SW480 (cell line): ENCODE measurements around the gene TBC1D2B.

Source experiments
- DNase-seq: peaks from one replicate; pipeline ENCODE4 v3.0.0-alpha.2; 2016; ENCODE audit warnings: low spot score

The TBC1D2B gene

DNA sequence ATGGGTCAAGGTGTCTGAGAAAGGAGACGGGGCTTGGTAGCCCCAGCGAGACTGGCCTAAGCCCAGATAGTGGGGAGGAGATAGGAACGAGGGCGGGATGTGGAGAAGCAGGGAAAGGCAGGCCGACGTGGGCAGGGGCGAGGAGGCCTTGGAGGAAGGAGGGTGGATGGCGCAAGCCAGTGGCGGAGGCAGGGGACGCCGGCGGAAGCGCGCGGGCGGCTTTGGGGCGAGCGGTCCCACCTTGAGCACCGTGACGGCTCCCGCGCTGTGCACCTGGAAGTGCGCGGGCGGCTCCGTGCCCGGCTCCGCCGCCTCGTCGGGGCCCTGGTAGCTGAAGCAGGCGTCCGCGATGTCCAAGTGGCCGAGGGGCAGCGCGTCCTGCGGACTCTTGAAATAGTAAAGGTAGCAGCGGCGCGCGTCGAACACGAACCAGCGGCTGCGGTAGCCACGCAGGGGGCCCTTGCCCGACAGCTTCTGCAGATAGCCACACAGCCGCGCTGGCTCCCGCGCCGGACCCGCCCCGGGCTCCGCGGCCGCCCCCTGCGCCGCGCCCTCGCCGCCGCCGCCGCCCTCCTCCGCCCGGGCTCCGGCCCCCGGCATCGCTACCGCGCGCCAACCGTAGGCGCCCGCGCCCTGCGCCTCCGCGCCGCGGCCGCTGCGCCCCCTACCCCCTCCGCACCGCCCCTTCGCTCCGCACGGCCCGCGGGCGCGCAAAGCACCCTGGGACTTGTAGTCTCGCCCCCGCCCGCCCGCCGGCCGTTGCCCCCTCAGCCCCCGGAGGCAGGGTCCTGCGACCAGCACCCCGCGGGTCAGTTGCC lies at the start of gene TBC1D2B:
Gene TBC1D2B (minus strand): TSS at position 659 of the 818 bp plus-strand sequence. CDS start 59 bp downstream, at position 600.
- DNase-seq, result peak; percentile 57

DNA sequence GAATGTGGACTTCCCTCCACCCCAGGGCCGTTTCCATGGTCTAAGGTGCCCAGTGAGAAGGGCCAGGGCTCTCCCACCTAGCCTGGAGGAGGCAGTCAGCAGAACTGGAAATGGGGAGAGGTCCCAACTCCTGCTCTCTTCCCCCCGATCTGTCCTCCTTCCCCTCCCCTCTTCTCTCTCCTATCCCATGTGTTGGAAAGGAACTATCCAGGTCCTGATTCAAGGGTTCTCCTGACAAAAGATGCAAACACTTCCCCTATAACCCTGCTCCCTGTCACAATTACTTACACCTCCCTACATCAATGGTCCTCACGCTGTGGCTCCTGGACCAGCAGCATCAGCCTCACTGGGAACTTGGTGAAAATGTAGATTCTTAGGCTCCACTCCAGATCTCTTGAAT lies 47.8 kb upstream of the TBC1D2B start:
- DNase-seq, result no peak

DNA sequence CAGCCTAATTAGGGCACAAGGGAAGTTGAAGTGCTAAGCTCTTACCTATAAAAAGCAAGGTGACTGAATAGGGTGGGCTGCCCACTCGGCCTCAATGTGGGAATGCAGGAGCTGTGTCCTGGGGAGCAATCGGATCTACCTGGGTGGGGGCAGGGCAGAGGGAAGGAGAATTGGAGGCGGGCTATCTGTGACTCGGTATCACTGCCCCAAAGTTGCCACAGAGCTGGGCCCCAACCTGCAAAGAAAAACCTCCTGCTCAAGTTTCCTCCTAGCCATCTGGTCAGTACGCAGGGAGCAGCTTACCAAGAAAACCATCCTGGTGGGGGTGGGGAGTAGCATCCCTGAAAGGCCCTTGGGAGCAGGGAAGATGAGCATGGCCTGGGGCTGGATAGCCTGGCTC lies 43.0 kb upstream of the TBC1D2B start:
- no peak for DNase-seq

DNA sequence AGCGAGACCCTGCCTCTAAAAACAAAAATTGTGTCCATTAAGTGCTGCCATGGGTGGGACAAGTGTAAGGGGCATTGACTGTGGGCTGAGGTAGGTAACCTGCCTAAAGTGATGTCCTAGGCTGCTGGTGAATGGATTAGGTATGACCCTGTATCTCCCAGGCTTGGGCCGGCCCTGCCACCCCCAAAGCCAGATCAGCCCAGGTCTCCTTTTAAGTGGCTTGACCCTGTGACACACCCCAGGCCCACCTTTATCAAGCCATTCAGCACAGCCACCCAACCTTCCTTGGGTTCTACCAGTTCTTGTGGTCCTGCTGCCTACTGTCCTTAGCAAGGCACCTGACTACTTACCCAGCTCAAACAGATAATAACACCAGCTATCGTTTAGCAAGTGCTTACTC lies 35.0 kb upstream of the TBC1D2B start:
- DNase-seq, result no peak

DNA sequence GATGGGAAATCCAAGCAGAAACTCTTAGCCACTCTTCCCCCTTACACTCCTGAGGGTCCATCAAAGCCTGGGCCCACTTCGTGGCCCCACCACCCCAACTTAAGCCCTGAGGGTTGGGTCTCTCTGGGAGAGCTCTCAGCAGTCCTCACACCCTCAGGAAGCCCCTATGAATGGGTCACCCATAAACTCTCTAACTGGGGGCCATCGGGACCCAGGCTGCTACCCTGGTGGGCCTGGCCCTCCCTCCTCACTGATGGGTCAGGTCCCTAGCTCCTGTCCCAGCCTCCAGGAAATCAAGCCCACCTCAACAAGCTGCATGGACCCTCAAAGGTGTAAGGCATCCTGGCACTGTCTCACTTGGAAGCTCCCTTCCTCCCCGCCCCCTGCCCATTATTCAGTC lies 34.3 kb upstream of the TBC1D2B start:
- DNase-seq, result no peak

DNA sequence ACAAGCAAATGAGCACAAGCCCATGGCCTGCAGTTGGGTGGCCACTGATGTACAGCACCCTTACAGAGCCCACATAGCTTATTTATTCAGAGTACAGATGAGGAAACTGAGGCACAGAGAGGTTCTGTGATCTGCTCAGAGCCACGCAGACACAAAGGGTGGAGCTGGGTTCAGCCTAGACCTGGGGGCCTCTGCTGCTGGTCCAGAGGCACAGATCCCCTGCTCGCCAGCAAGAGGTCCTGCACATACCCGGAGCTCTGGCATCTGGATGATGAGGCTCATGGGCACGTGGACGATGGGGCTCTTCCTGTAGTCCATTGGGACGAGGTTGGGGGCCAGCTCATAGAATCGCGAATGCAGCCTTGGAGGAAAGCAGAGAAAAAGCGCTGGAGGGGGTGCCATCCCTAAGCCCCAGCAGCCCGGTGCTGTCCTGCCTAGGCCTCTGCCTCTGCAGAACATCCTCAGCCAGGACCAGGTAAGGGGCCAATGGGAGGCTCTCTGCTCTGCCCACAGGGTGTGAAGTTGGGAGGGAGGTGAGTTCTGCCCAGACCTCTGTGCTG lies 33.5 kb upstream of the TBC1D2B start:
- DNase-seq, result no peak

DNA sequence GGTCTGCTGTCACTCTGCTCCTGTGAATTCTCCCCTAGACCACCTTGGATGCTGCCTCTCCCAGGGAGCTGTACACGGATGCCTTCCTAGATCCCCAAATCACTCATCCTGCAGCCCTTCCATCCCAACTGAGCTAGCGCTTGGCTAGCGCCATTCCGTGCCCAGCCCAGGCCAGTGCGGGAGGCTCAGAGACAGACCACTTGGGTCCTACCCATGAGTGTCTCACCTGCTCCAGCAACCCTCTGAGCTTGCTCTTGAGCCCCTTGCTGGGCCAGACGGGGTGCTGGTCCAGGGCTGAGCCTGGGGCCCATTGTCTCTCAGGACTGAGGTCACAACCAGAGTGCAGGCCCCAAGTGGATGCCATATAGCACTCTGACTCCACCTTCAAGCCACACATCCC lies 32.6 kb upstream of the TBC1D2B start:
- DNase-seq, result no peak

DNA sequence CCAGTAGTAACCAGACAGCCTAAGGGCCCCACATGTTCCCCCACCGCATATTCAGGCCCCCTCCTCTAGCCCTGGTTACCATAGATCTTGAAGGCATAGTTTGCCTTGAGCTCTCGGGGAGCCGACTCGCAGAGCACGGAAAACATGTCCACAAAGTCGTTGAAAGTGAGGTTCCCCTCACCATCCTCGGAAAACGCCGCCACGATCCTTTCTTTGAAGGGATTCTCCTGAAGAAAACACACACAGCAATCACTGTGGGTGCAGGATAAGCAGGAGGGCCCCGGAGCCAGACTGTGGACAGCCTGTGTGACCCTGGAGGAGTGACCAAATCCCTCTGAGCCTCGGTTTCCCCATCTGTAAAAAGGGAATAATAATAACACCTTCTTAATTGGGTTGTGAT lies 31.6 kb upstream of the TBC1D2B start:
- no peak for DNase-seq

DNA sequence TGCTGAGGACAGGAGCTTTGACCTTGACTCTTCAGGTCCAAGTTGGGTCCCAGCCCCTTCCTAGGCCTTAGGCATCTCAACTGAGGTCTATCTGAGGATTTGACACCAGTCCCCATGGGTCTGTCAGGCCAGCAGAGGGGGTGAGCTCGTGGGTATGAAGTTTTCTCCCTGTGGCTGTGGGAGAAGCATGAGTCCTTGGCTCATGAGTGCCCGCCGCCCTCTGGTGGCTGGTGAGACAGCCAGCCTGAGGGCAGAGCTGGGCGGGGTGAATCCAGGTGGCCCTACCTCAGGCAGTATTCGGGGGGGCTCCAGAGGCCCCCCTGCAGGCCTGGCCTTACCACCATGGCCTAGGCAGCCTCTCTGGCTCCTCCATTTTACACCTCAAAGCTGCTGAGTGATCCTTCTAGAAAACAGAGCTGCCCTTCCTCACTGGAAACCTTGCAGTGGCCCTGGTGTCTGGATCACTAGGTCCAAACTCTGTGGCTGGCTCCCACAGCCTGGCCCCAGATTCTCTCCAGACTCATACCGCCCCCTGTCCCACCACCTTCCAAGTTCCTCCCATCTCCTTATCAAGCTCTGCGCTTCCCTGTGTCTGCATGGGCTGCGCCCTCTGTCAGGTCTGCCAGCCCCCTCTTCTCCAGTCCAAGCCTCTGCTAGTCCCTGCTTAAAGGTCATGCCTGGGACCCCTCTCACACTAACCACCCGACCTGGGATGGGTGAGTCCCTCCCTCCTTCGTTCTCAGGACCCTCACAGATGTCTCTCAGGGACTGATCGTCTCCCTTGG lies 31.0 kb upstream of the TBC1D2B start:
- DNase-seq, result peak; percentile 88

DNA sequence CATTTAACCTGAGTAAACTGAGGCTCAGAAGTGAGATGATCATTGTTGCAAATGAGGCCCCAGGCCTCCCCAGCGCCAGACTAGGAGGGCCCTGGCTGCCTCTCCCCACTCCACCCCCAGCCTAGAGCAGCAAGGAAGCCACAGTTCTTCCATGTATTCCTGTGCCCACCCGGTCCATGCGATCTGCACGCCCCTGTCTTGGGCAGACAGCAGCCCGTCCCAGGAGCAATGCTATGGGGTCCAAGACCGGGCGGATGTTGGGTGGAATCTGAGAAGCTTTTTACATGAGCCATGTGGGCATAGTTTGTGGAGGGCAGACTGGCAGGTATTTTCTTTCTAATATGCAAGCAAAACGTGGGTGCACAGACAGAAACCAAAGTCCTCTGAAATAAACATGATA lies 30.0 kb upstream of the TBC1D2B start:
- DNase-seq, result no peak

DNA sequence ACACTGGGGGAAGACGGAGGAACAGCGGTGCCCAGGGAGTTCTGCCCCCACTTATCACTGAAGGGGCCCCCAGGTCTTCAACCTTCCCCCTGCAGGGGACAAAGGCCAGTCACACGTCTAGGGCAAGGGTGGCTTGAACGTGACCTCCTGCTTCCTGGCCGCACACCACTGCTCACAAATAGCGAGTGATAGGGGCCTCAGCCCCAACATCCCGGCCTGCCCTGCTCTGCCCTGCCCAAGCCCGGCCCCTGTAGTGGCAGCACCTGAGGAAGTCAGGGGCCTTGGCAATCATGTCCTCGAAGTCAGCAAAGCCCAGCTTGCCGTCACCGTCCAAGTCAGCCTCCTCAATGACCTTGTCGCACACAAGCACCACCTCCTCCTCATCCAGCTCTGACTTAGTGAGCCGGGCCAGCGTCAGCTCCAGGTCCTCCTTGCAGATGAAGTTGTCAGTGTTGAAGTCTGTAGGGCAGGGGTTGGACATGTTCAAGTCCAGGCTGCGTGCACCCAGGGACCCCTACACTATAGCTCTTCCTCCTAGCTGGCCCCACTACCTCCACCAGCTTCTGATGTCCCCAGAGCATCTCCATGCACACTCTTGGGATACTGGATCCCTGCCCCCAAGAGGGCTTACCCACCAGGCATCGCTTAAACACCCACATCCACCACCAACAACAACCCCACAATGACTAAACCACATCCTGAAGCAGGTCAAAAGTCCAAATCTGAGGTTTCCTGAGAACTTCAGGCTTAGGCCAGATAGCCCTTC lies 28.1 kb upstream of the TBC1D2B start:
- DNase-seq, result peak; percentile 46

DNA sequence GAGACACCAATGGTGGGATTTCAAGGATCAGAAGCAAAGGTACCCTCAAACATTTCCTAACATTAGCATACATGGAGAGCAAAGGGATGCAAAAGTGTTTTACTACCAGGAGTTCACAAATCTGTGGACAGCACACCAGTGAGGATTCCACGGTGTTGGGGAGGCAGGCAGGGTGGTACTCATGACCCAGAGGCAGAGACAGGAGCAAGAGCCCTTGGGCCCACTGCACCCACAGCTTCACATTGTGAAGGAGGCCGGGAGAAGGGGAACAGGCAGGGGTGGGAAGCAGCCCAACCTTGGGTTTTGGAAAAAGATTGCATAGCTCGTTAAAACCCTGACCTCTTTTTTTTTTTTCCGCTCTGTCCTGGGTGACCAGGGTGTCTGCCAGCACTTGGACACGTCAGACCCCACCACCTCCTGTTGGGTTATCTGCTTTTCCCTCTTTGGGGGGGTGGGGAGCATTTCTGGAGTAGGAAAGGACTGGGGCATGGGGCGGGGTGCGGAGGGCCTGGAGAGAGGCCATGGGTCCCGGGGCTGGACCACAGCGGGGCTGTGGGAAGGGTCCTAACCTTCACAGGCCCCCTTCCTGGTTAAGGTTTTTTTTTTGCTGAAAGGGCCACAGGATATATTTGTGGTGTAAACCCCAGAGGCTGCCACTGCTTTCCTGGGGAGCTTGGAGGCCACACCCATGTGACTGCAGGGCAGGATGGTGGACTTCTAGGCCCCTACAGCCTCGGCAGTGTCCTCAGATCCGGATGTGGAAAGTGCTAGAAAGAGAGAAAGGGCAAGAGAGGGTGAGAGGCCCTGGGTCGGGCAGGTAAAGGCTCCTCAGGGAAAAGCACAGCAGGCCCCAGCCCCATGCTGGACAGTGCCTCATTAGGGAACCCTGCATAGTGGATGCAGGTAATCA lies 27.3 kb upstream of the TBC1D2B start:
- DNase-seq, result no peak

DNA sequence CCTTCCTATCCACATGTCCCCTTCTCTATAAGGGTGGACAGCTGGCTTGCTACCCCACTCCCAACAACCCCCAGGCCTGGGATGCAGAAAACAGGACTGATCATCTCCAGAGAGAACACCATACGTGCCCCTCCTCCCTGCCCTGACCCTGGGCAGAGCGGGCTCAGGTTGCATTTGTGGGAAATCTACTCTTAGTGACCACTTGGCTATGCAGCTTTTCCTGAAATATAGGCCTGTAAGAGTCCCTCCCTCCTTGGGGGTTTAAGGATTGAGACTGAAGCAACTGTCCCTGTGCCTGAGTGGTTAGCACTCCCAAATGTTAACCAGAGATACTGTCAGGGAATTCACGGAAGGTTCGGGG lies 26.6 kb upstream of the TBC1D2B start:
- DNase-seq, result no peak

DNA sequence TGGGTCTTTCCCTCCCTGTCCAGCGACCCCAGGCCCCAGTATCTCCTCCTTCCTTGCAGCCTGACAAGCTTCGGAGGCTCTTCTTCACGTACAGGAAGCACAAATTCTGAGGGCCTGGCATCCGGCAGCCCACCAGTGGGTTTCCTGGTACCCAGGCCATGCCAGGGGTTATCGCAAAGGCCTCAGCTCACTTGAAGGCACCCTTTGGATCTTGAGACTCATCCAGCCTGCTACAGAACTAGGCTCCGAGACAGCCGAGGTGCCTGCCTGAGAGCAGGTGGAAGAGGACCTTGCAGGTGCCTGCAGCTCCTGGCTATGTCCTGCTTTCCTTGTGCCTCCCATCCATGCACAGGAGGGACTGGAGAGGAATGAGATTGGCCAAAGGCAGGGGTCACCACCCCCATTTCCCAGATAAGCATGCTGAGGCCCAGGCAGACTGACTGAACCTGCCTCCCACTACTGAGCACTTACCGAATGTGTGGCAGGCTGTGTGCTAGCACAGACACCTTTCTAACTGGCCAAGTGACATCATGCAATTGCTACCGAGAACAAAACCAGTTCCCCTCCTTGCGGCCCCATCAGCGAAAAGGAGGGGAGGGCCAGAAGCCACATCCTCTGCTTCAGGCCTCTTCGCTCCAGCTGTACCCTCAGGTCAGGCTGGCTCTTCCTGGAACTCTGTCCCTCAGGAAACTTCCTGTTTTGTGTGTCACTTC lies 26.1 kb upstream of the TBC1D2B start:
- no peak for DNase-seq

DNA sequence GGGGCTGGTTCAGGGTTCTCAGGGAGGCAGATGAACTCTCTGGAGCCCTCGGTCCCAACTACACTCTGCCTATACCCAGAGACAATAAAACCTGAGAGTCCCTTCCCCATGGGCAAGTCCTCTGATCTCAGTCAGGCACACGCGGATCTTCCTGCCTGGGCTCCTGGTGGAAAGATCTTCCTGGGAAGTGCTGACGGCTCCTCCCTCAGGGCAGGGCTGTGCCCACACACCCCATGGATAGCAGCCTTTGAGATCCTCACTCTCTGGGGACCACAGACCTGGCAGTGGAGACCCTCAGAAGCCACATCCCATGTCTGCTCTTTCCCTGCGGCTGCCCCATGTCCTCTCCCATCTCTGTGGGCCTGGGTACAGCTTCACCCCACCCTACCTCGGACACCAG lies 25.2 kb upstream of the TBC1D2B start:
- DNase-seq, result no peak

DNA sequence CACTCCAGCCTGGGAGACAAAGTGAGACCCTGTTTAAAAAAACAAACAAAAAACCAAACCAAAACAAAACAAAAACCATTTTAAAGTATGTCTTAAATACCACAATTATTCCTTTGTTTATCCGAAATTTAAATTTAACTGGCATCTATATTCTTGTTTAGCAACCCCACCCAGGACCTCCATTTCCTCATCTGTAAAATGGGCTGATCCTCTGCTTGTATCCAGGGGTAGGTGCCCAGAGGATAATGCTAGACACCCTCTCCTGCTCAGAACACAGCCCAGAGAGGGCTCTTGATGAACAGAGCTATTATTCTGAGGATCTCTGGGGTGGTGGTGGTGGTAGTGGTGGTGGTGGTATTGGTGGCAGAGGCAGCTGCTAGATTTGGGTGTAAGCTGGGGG lies 24.7 kb upstream of the TBC1D2B start:
- DNase-seq, result no peak

DNA sequence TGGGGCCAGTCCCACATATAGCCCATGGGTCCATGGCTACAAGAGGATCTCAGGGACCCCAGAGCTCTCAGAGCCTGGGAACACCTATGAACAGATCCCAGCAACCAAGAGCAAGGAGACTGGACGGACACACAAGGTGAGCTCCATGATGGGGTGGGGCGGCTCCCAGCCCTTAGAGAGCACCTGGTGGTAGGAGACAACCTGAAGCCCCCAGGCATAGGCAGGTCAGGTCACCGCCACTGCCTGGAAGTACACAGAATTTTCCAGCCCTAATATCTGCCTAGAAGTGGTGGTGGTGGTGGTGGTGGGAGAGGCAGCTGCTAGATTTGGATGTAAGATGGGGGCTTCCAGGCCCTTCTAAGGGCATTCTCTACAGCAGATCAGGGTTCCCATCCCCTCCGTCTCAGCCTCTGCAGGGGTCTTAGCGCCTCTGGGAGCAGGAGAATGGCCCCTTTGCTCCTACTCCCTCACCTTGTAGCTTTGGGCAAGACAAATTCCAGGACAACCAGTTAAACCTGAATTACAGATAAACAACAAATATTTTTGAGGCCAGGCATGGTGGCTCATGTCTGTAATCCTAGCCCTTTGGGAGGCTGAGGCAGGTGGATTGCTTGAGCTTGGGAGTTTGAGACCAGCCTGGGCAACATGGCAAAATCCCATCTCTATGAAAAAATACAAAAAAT lies 24.1 kb upstream of the TBC1D2B start:
- DNase-seq, result no peak

DNA sequence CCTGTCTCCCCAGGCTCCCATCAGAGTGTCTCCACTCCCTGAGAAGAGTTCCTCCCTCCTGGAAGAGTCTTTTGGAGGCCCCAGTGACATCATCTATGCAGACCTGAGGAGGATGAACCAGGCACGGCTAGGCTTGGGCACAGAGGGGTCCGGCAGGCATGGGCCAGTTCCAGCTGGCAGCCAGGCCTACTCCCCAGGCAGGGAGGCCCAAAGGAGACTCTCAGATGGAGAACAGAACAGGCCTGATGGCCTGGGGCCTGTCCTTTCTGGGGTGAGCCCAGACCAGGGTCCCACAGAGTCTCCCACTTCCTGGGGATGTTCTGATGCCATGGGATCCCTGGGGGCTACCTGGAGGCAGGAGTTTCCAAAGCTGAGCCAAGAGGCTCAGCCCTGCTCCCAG lies 23.4 kb upstream of the TBC1D2B start:
- DNase-seq, result no peak

DNA sequence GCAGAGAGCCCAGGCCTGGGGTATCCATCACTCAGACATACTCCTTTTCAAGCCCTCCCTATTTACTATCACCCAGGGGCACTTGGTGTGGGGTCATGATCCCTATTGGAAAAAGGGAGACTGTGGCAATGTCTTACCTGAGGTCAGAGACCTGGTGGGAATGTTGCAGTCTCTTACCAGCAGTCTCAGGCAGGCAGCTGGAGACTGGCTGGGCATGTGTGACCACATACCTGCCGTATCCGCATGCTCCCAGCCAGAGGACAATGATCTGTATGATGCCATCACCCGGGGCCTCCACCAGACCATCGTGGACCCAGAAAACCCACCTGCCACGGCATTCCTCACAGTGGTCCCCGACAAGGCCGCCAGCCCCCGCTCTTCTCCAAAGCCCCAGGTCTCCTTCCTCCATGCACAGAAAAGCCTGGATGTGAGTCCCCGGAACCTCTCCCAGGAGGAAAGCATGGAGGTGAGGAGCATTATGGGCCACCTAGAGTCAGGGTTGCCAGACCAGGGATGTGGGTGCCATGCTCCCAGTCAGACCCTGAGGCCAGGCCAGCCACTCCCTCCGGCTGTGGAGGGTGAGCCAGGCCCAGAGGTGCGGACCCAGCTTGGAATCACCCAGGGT lies 20.7 kb upstream of the TBC1D2B start:
- DNase-seq, result no peak

DNA sequence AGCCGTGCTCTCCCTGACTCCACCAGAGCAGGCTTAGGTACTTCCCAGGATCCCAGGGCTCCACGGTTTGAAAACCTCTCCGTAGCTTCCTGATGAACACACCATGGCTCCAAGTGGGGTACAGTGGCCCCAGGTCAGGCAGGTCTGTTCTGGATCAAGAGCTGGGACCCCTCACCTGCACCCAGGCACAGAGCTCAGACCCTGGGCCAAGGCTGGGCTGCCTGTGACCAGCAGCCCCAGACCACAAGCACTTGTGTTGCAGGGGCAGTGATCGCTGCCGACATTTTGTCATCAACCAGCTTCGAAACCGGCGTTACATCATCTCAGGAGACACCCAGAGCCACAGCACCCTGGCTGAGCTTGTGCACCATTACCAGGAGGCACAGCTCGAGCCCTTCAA lies 20.2 kb upstream of the TBC1D2B start:
- no peak for DNase-seq
